A673 (cell line): Measurements from ENCODE around the gene PUS3. TPM values are rescaled to one million over a fixed set of nuclear protein-coding genes. Genes with fewer than 3 reads are reported as not detected.

Experiments used
- BruUV-seq: library from RNA; stranded (reverse); fragments of 400-500 nt; replicated peaks from 2 replicates; lab custom pipeline; 2021; lab: Mats Ljungman, UMichigan
- CTCF ChIA-PET: fragments of 300-600 bp; sonication (Branson Sonifier 250); formaldehyde crosslinking; loops from one replicate; lab custom pipeline; 2022; ENCODE audit warnings: antibody characterized with exemption; lab: Charles Lee
- POLR2A ChIA-PET: fragments of 300-600 bp; sonication (Branson Sonifier 250); formaldehyde crosslinking; loops from one replicate; lab custom pipeline; 2022; ENCODE audit warnings: antibody characterized with exemption; ENCODE audit not compliant: low non-redundant PET; lab: Charles Lee
- DNase-seq: peaks from one replicate; pipeline ENCODE4 v3.0.0-alpha.2; 2015; ENCODE audit warnings: low spot score
- H3K27ac ChIP-seq: fragments of 200-600 bp; sonication (generic); 2 replicates; pipeline ENCODE4 v1.5.1; 2016; ENCODE audit warnings: mixed run types, low read depth, mild to moderate bottlenecking, mixed read lengths, antibody characterized with exemption, low read length; ENCODE audit not compliant: poor library complexity, severe bottlenecking
- H3K27me3 ChIP-seq: fragments of 200-600 bp; sonication (generic); replicated peaks from 2 replicates; pipeline ENCODE4 v1.6.1; 2017; ENCODE audit warnings: mixed run types, low read depth, mild to moderate bottlenecking, mixed read lengths, antibody characterized with exemption, low read length; ENCODE audit not compliant: insufficient read depth, poor library complexity
- H3K36me3 ChIP-seq: fragments of 200-600 bp; sonication (generic); 2 replicates; pipeline ENCODE4 v1.6.1; 2016; ENCODE audit warnings: mixed run types, mild to moderate bottlenecking, mixed read lengths, antibody characterized with exemption, low read length; ENCODE audit not compliant: insufficient read depth, poor library complexity, severe bottlenecking
- H3K4me1 ChIP-seq: fragments of 200-600 bp; sonication (generic); 2 replicates; pipeline ENCODE4 v1.6.1; 2017; ENCODE audit warnings: mixed run types, mild to moderate bottlenecking, mixed read lengths, antibody characterized with exemption, low read length; ENCODE audit not compliant: insufficient read depth, poor library complexity, severe bottlenecking
- H3K4me3 ChIP-seq: fragments of 200-600 bp; sonication (generic); 2 replicates; pipeline ENCODE4 v1.5.1; 2016; ENCODE audit warnings: low read depth, mixed run types, mild to moderate bottlenecking, mixed read lengths, low read length; ENCODE audit not compliant: poor library complexity, severe bottlenecking
- H3K9me3 ChIP-seq: fragments of 200-600 bp; sonication (generic); 2 replicates; pipeline ENCODE4 v1.6.1; 2016; ENCODE audit warnings: mixed run types, low read depth, mild to moderate bottlenecking, mixed read lengths, antibody characterized with exemption, low read length; ENCODE audit not compliant: poor library complexity, severe bottlenecking
- CTCF ChIP-seq: fragments of 300-800, 200-600 bp; sonication (generic); conservative IDR thresholded peaks from 2 replicates; pipeline ENCODE4 v1.5.1; 2017; ENCODE audit warnings: low read depth, mild to moderate bottlenecking, antibody characterized with exemption, low read length, moderate library complexity, mixed read lengths
- EZH2 ChIP-seq: fragments of 200-600 bp; sonication (generic); IDR thresholded peaks from 2 replicates; pipeline ENCODE4 v1.6.1; 2017; ENCODE audit warnings: borderline replicate concordance, low read depth, mild to moderate bottlenecking, mixed read lengths, antibody characterized with exemption, low read length; ENCODE audit not compliant: poor library complexity, severe bottlenecking
- intact Hi-C: fragments of 100-400 bp; cut with micrococcal nuclease; formaldehyde crosslinking; loops from one replicate; pipeline ENCODE4 v1.10.0; 2022; ENCODE audit not compliant: unreplicated experiment
- total RNA-seq: library from RNA; stranded (reverse); gene quantifications from 2 replicates; pipeline ENCODE4 v1.2.3, GENCODE V29; 2021

The PUS3 gene
- total RNA-seq, 1 experiment from 2014 or later = 18.7 TPM

GRCh38 chr11:125941619-125942611 is 38.9 kb upstream of the PUS3 start:
- H3K27ac ChIP-seq = no peak overlapping the region
- intact Hi-C loops = loop anchor here (1.0 to 5.0 kb wide), 2 partner anchors 119 to 250 kb away; no protein-coding TSS in a partner anchor
- H3K27me3 ChIP-seq = no peaks in the 10 kb centered on the region
- peak; percentile 66 for DNase-seq
- POLR2A ChIA-PET = no interaction called here
- CTCF ChIA-PET = interaction anchor here (0.6 to 2.1 kb wide), 3 partner anchors 120 to 252 kb away, joined by 4 to 12 read pairs (median 8); no protein-coding TSS in a partner anchor
- no peak overlapping the region for H3K4me3 ChIP-seq
- no TSS peak for BruUV-seq
- H3K36me3 ChIP-seq = no peaks in the 10 kb centered on the region
- no peaks in the 10 kb centered on the region for H3K9me3 ChIP-seq
- H3K4me1 ChIP-seq = no peaks in the 10 kb centered on the region
- peak; percentile 89 for TF ChIP-seq CTCF
- no peak for TF ChIP-seq EZH2

- ChIA-PET CTCF (interaction anchor here (1.8 to 2.1 kb wide), 2 partner anchors 120 to 253 kb away, joined by 8 to 12 read pairs; no protein-coding TSS in a partner anchor), POLR2A (no interaction called here)
- no peak overlapping the region for H3K27ac ChIP-seq
- TF ChIP-seq EZH2 (no peak), CTCF (no peak)
- H3K9me3 ChIP-seq = no peaks in the 10 kb centered on the region
- no TSS peak for BruUV-seq
- H3K4me3 ChIP-seq = no peak overlapping the region
- H3K4me1 ChIP-seq = no peaks in the 10 kb centered on the region
- DNase-seq = no peak
- no peaks in the 10 kb centered on the region for H3K36me3 ChIP-seq
- no peaks in the 10 kb centered on the region for H3K27me3 ChIP-seq
- intact Hi-C loops = loop anchor here (5.0 kb wide), 1 partner anchor 251 kb away; no protein-coding TSS in a partner anchor
Measured at GRCh38 chr11:125941267-125941618, 38.2 kb upstream of the PUS3 start.

GRCh38 chr11:125940145-125940544 is 37.1 kb upstream of the PUS3 start:
- H3K36me3 ChIP-seq = no peaks in the 10 kb centered on the region
- no peaks in the 10 kb centered on the region for H3K27me3 ChIP-seq
- intact Hi-C loops = loop anchor here (5.0 kb wide), 1 partner anchor 252 kb away; no protein-coding TSS in a partner anchor
- H3K4me3 ChIP-seq = no peak overlapping the region
- H3K27ac ChIP-seq = no peak overlapping the region
- no TSS peak for BruUV-seq
- TF ChIP-seq EZH2 (no peak), CTCF (no peak)
- ChIA-PET POLR2A (no interaction called here), CTCF (interaction anchor here (0.6 kb wide), 1 partner anchor 174 kb away, joined by 11 read pairs; no protein-coding TSS in a partner anchor)
- DNase-seq = no peak
- no peaks in the 10 kb centered on the region for H3K4me1 ChIP-seq
- H3K9me3 ChIP-seq = no peaks in the 10 kb centered on the region
